ENCODE measurements around the gene ELL3. TPM values are rescaled to one million over a fixed set of nuclear protein-coding genes. Genes with fewer than 3 reads are reported as not detected.
"Not testable (repeated sequence)": the region's sequence is repeated elsewhere in the genome, so short reads cannot be mapped to it uniquely, and the experiment has no call there.

The ELL3 gene
- total RNA-seq, 2 experiments from 2014 or later = 0.23 to 0.46 TPM

DNA sequence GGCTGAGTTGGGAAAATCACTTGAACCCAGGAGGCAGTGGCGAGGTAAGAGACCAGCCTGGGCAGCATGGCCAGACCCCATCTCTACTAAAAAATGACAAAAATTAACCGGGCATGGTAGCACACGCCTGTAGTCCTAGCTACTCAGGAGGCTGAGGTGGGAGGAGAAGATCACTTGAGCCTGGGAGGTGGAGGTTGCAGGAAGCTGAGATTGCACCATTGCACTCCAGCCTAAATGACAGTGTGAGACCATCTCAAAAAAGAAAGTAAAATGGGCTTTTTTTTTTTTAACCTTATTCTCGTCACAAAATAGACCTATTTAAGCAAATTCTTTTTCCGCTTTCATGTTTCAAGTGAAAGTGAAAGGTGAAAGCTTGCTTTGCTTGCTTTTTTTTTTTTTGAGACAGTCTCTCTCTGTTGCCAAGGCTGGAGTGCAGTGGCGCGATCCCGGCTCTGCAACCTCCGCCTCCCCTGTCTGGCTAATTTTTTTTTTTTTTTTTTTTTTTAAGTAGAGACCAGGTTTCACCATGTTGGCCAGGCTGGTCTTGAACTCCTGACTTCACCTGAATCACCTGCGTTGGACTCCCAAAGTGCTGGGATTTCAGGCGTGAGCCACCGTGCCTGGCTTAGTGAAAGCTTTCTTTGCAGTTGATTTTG lies 26.9 kb downstream of the ELL3 start:
- POLR2A ChIA-PET = interaction anchor here (0.6 to 1.2 kb wide), 4 partner anchors 27 to 88 kb away, joined by 4 to 7 read pairs (median 4); partner anchors contain the start of gene ELL3

DNA sequence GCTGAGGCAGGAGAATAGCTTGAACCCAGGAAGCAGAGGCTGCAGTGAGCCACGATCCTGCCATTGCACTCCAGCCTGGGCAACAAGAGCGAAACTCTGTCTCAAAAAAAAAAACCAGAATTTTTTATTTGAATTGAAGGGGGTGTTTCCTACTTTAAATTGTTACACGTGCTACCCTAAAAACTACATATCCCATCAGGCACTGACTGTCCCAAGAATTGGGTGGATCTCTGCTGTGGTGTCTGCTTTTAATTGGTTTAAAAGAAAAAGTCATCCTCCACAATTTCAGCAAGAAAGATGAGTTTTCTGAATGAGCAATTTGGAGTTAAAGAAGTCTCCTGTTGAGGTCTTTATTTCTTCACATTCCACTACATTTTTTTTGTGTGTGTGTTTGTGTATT lies 28.4 kb downstream of the ELL3 start:
- POLR2A ChIA-PET = interaction anchor here (0.6 kb wide), 2 partner anchors 9 to 77 kb away, joined by 3 to 4 read pairs; no protein-coding TSS in a partner anchor

More for the DNA sequence above, 26.9 kb downstream of the ELL3 start:
- CTCF ChIA-PET = interaction anchor here (0.7 to 0.8 kb wide), 5 partner anchors 27 to 929 kb away, joined by 3 to 4 read pairs (median 3); partner anchors contain the start of gene ELL3

DNA sequence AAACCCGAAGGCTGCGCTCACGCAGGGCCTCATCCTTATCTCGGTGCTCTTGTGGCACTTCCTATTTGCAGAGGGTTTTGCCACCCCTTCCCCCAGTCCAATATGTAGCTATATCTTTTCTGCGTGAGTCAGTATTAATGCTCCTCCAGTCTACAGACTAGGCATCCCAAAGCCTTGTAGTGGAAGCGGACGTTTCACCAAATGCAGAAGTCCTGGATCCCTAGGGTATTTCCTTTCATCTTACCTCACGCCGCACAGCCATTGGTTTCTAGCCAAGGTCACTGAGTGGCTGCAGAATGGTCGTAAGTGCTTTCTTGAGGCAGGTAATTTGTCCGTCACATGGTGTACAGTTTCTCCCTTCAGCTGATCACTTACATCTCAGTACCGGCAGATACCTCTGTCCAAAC lies 29.9 kb downstream of the ELL3 start:
- CTCF ChIA-PET = not testable (repeated sequence)
- POLR2A ChIA-PET = interaction anchor here (0.7 to 1.9 kb wide), 3 partner anchors 22 to 251 kb away, joined by 3 to 5 read pairs (median 4); partner anchors contain the start of gene ELL3

More for the DNA sequence above, 28.4 kb downstream of the ELL3 start:
- CTCF ChIA-PET = interaction anchor here (0.6 kb wide), 1 partner anchor 785 kb away, joined by 3 read pairs; no protein-coding TSS in a partner anchor

DNA sequence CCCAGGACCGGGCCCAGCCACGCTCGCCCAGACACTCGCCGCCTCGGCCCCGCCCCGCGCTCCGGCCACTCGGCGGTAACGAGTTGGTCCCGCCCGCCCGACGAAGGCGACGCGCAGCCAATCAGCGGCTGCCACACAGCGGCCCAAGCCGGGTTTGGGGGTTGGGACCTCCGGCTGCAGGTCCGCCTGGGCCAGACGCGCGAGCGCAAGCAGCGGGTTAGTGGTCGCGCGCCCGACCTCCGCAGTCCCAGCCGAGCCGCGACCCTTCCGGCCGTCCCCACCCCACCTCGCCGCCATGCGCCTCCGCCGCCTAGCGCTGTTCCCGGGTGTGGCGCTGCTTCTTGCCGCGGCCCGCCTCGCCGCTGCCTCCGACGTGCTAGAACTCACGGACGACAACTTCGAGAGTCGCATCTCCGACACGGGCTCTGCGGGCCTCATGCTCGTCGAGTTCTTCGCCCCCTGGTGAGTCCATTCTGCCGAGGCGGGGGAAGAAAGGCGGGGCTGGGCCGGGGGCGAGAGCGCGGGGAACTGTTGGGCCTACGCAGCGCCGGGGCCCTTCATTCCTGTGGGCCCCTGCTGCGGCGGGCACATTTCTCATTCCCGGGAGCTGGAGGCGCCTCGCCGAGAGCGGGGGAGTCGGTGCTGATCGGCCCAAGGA lies 30.4 kb downstream of the ELL3 start, which contains the start of gene PDIA3:
Gene PDIA3, plus strand, starts transcription at position 194 of the 658 bp plus-strand sequence. Its CDS starts 102 bp downstream, at position 296.
- CTCF ChIA-PET = not testable (repeated sequence)
- POLR2A ChIA-PET = interaction anchor here (1.2 to 1.9 kb wide), 2 partner anchors 22 to 30 kb away, joined by 3 to 5 read pairs; partner anchors contain the start of gene ELL3

DNA sequence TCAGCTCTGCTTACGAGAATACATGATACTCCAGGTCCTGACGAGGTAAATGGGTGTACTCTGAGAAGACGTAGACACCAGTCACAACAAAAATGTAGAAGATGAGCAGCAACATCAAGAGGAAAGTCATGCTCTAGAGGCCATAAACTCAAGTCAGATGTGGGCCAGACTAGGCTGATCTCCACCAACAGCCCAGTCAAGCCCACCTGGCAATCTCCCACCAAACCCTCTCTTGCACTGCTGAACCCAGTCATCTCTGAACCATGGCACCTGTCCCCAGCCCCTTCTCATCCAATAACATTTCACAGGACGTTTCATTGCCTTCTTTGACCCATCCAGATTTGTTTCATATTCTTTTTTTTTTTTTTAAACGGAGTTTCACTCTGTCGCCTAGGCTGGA lies 41.4 kb downstream of the ELL3 start:
- CTCF ChIA-PET = no interaction called here
- POLR2A ChIA-PET = no interaction called here

DNA sequence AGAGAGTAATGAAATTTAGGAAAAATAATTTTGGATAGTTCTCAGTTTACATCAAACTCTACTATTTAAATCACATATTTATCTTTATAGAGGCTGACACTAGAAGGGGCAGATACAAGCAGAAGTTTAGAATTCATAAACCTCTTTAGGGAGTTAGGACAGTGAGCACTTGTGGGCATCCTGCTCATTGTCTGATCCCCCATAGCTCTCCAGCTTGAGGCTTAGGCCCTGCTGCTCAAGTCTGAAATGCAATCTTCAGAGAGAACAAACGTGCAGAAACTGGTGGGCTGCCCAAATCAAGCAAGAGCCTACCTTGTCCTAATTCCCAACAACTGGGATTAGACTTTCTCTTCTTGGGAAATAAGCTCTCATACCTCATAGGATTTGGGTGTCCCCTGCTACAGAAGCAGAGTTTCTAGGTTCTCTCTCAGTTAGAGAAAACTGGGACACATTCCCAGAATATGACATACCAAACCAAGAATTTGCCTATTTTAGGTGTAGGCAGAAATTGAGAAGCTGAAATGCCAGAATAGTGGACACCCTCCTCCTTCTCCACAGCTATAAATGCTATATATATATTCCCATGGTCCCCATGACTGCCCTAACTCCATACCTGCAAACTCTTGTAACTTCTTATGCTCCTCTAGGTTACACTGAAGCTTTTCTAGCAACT lies 48.6 kb downstream of the ELL3 start:
- POLR2A ChIA-PET = interaction anchor here (0.6 kb wide), 1 partner anchor 69 kb away, joined by 4 read pairs; no protein-coding TSS in a partner anchor
- CTCF ChIA-PET = not testable (repeated sequence)

DNA sequence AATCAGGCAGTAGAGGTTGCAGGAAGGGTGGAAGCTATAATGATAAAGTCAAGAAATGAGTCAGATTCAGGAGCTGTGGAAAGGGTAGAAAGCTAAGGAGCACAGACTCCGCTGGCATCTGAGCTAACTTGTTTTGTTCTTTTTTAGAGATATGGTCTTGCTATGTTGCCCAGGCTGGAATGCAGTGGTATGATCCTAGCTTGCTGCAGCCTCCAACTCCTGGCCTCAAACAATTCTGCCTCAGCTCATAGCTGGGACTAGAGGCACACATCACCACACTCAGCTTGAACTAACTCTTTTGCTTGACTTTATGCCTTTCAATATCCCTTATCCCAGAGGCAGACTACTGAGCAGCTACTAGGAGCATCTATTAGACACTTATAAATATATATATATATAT lies 50.5 kb downstream of the ELL3 start:
- CTCF ChIA-PET, POLR2A ChIA-PET: not testable (repeated sequence)

DNA sequence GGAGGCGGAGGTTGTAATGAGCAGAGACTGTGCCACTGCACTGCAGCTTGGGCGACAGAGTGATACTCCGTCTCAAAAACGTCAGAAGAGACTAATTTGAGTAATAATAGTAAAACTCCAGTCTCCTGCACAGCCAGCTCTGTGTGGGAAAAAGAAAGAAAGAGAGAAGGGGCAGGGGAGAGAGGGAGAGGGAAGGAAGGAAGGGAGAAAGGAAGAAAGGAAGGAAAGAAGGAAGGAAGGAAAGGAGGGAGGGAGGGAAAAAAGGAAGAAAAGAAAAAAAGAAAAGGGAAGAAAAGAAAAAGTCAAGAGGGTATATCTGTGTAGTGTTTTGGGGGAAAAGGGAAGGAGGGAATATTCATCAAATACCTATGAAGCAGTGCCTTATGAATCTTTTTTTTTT lies 53.6 kb downstream of the ELL3 start:
- POLR2A ChIA-PET = no interaction called here
- CTCF ChIA-PET = no interaction called here

Other genes starting within 250 kb of the ELL3 start
- 10 to 100 TPM; 25.7 to 30.6 TPM for gene PPIP5K1, start 186.8 kb downstream of the ELL3 start, total RNA-seq
- under 1 TPM; 0.25 to 0.27 TPM for gene CKMT1B, start 182.9 kb downstream of the ELL3 start, total RNA-seq
- under 1 TPM; 0.17 to 0.19 TPM for gene STRC, start 158.2 kb downstream of the ELL3 start, total RNA-seq
- 1 to 10 TPM in 1 of 2 experiments, under 1 TPM in 1; 0.51 to 1.2 TPM for gene CATSPER2, start 128.1 kb downstream of the ELL3 start, total RNA-seq
- not detected for gene CKMT1A, start 83.1 kb downstream of the ELL3 start, total RNA-seq
- 100 to 1,000 TPM; 359 to 362 TPM for gene PDIA3, start 30.5 kb downstream of the ELL3 start, total RNA-seq
- 100 to 1,000 TPM; 653 to 655 TPM for gene SERF2, start 15.4 kb upstream of the ELL3 start, total RNA-seq
- gene SERINC4, start 23.3 kb upstream of the ELL3 start, total RNA-seq = under 1 TPM; 0.10 to 0.11 TPM
- gene HYPK, start 23.6 kb upstream of the ELL3 start, total RNA-seq = 10 to 100 TPM; 19.3 to 21.8 TPM
- 10 to 100 TPM; 51.2 to 54.1 TPM for gene MFAP1, start 47.7 kb upstream of the ELL3 start, total RNA-seq
- gene WDR76, start 50.0 kb upstream of the ELL3 start, total RNA-seq = 10 to 100 TPM; 81.5 to 83.0 TPM